HepG2 (cell line): ENCODE results near the gene SNAI3. TPM values are rescaled to one million over a fixed set of nuclear protein-coding genes. Genes with fewer than 3 reads are reported as not detected.
A peak's percentile ranks its signal among the peaks of the same experiment; 100 is the strongest.

Source experiments
- ETV6 ChIP-seq: sonication (generic); formaldehyde crosslinking; conservative IDR thresholded peaks from 2 replicates; pipeline ENCODE4 v1.4.0; 2020; ENCODE audit warnings: missing genetic modification reagents
- FOXK1 ChIP-seq: sonication (generic); formaldehyde crosslinking; IDR thresholded peaks from 2 replicates; pipeline ENCODE4 v1.4.0; 2020; ENCODE audit warnings: low read depth, missing genetic modification reagents, borderline replicate concordance
- JDP2 ChIP-seq: sonication (generic); formaldehyde crosslinking; IDR thresholded peaks from 2 replicates; pipeline ENCODE4 v1.8.1; 2022; ENCODE audit warnings: missing genetic modification reagents, borderline replicate concordance
- NR2F2 ChIP-seq: IDR thresholded peaks from 2 replicates; pipeline ENCODE4 v1.6.1; 2012; ENCODE audit warnings: low read depth, inconsistent platforms, borderline replicate concordance
- TEF ChIP-seq: sonication (generic); formaldehyde crosslinking; IDR thresholded peaks from 2 replicates; pipeline ENCODE4 v1.5.0; 2020; ENCODE audit warnings: missing genetic modification reagents
- THAP9 ChIP-seq: sonication (generic); formaldehyde crosslinking; IDR thresholded peaks from 2 replicates; pipeline ENCODE4; 2020; ENCODE audit warnings: missing genetic modification reagents, mild to moderate bottlenecking, borderline replicate concordance
- ZBTB44 ChIP-seq: sonication (generic); formaldehyde crosslinking; IDR thresholded peaks from 2 replicates; pipeline ENCODE4 v1.4.0; 2020; ENCODE audit warnings: missing genetic modification reagents
- ZNF180 ChIP-seq: sonication (generic); formaldehyde crosslinking; IDR thresholded peaks from 2 replicates; pipeline ENCODE4 v1.4.0; 2020; ENCODE audit warnings: low read depth, missing genetic modification reagents, borderline replicate concordance
- ZNF318 ChIP-seq: sonication (generic); formaldehyde crosslinking; IDR thresholded peaks from 2 replicates; pipeline ENCODE4 v1.4.0; 2020; ENCODE audit warnings: mild to moderate bottlenecking, missing genetic modification reagents
- ZNF572 ChIP-seq: sonication (generic); formaldehyde crosslinking; IDR thresholded peaks from 2 replicates; pipeline ENCODE4 v1.5.1; 2020; ENCODE audit warnings: mild to moderate bottlenecking, missing genetic modification reagents
- ZNF790 ChIP-seq: sonication (generic); formaldehyde crosslinking; IDR thresholded peaks from 2 replicates; pipeline ENCODE4 v1.8.0; 2022; ENCODE audit warnings: missing genetic modification reagents, mild to moderate bottlenecking, borderline replicate concordance
- ZNF800 ChIP-seq: sonication (generic); formaldehyde crosslinking; IDR thresholded peaks from 2 replicates; pipeline ENCODE4 v1.4.0; 2020; ENCODE audit warnings: missing genetic modification reagents
- polyA plus RNA-seq, 8 experiments: library from polyadenylated mRNA; depleted of rRNA in 3 of 8; stranded (reverse) in 7 of 8; unstranded in 1 of 8; fragments of >200 nt; fragmentation: Illumina TruSeq in 4 of 8; extraction: Trizol in 4 of 8; gene quantifications; 2 replicates each; pipeline versions ENCODE4 v1.2.1 to v1.2.3, GENCODE V29; 2011 to 2016; ENCODE audit warnings: low read depth in 4 of 8, missing spikeins in 1 of 8, mixed read lengths in 1 of 8; ENCODE audit not compliant: insufficient read depth in 1 of 8
- total RNA-seq, 5 experiments: library from RNA; depleted of rRNA; stranded (reverse); fragments of >200 nt; fragmentation: Illumina TruSeq; extraction: Trizol; gene quantifications; 2 replicates each; pipeline ENCODE4 v1.2.3, GENCODE V29; 2016; ENCODE audit warnings: low read depth in 1 of 5

The SNAI3 gene
- total and polyA plus RNA-seq, 2 of the 13 experiments (the other 11 are each of a cell fraction or from before 2014, with no cell fraction given), result 0.09 to 0.18 TPM

- TF ChIP-seq ZNF800 (CRISPR knock-in tag) (no peak), ZNF790 (CRISPR knock-in tag) (no peak), JDP2 (CRISPR knock-in tag) (no peak), ZBTB44 (CRISPR knock-in tag) (no peak; the same call in 1 of the 2 replicates), ZNF180 (no peak), FOXK1 (CRISPR knock-in tag) (no peak), ETV6 (no peak), ZNF318 (CRISPR knock-in tag) (no peak), ZNF572 (CRISPR knock-in tag) (0 out of 2 replicates have a peak, but pooled peaks have one; percentile 48), NR2F2 (no peak), TEF (no peak), THAP9 (CRISPR knock-in tag) (no peak)
Measured at GRCh38 chr16:88649195-88649923, 36.9 kb downstream of the SNAI3 start (continued).
